Measurements from ENCODE around the gene PSPC1.

GRCh38 chr13:19781526-19781925 lies 1.2 kb downstream of the PSPC1 start:
- no peak for TF ChIP-seq FOXP1 (IDR thresholded peaks at IDR 0.05)
- no peak for TF ChIP-seq FOXP1 (CRISPR knock-in tag; IDR thresholded peaks at IDR 0.05)
- TF ChIP-seq HNF4G (IDR thresholded peaks at IDR 0.05; ENCODE audit: borderline replicate concordance, low read depth, low read length): no peak
- TF ChIP-seq HNF4G (CRISPR knock-in tag; IDR thresholded peaks at IDR 0.05; ENCODE audit: borderline replicate concordance, low read depth): no peak
- TF ChIP-seq, protein P1, sequence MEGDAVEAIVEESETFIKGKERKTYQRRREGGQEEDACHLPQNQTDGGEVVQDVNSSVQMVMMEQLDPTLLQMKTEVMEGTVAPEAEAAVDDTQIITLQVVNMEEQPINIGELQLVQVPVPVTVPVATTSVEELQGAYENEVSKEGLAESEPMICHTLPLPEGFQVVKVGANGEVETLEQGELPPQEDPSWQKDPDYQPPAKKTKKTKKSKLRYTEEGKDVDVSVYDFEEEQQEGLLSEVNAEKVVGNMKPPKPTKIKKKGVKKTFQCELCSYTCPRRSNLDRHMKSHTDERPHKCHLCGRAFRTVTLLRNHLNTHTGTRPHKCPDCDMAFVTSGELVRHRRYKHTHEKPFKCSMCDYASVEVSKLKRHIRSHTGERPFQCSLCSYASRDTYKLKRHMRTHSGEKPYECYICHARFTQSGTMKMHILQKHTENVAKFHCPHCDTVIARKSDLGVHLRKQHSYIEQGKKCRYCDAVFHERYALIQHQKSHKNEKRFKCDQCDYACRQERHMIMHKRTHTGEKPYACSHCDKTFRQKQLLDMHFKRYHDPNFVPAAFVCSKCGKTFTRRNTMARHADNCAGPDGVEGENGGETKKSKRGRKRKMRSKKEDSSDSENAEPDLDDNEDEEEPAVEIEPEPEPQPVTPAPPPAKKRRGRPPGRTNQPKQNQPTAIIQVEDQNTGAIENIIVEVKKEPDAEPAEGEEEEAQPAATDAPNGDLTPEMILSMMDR (CRISPR knock-in tag; IDR thresholded peaks at IDR 0.05): no peak
- no peak for TF ChIP-seq ATRX (CRISPR knock-in tag; IDR thresholded peaks at IDR 0.05; ENCODE audit: borderline replicate concordance)
- TF ChIP-seq ZNF564 (CRISPR knock-in tag; IDR thresholded peaks at IDR 0.05): no peak
- no peak for TF ChIP-seq ELF3 (CRISPR knock-in tag; IDR thresholded peaks at IDR 0.05)
- TF ChIP-seq TP53 (CRISPR knock-in tag; conservative IDR thresholded peaks at IDR 0.05): no peak
- TF ChIP-seq POLR2A (IDR thresholded peaks at IDR 0.05; ENCODE audit: insufficient read depth in 1 of 2, low read depth in 2 of 2, low read length in 2 of 2): no peak
- no peak for TF ChIP-seq ARID4A (CRISPR knock-in tag; IDR thresholded peaks at IDR 0.05; ENCODE audit: borderline replicate concordance)
